Spleen (tissue), 11 donors: ENCODE results near the gene ACADS. TPM values are rescaled to one million over a fixed set of nuclear protein-coding genes. Genes with fewer than 3 reads are reported as not detected.

Source experiments
- DNase-seq: peaks from one replicate; pipeline ENCODE4 v3.0.0-alpha.2; 2020
- H3K27ac ChIP-seq, 8 donors: fragments of 200-600 bp; sonication (generic) in 7 of 8; 1 replicate in 4 of 8; 2 replicates in 4 of 8; pipeline versions ENCODE4 v1.5.0 to v1.8.0; 2016 to 2021; ENCODE audit warnings: inconsistent platforms in 4 of 8, mild to moderate bottlenecking in 4 of 8, moderate library complexity in 1 of 8
- H3K27me3 ChIP-seq, 7 donors: fragments of 200-600 bp; sonication (generic) in 6 of 7; replicated peaks in 1 of 7; 1 replicate in 4 of 7; 2 replicates in 3 of 7; pipeline versions ENCODE4 v1.5.0 to v1.8.0; 2016 to 2021; ENCODE audit warnings: inconsistent platforms in 3 of 7, mild to moderate bottlenecking in 1 of 7
- H3K36me3 ChIP-seq, 6 donors: fragments of 200-600 bp; sonication (generic) in 5 of 6; 1 replicate in 4 of 6; 2 replicates in 2 of 6; pipeline versions ENCODE4 v1.5.0 to v1.8.0; 2016 to 2021; ENCODE audit warnings: inconsistent platforms in 2 of 6
- H3K4me1 ChIP-seq, 6 donors: fragments of 200-600 bp; sonication (generic) in 5 of 6; 1 replicate in 3 of 6; 2 replicates in 3 of 6; pipeline versions ENCODE4 v1.5.0 to v1.8.0; 2016 to 2021; ENCODE audit warnings: inconsistent platforms in 3 of 6
- H3K4me3 ChIP-seq, 8 donors: fragments of 200-600 bp; sonication (generic) in 7 of 8; 1 replicate in 4 of 8; 2 replicates in 4 of 8; pipeline versions ENCODE4 v1.5.0 to v1.8.0; 2016 to 2021; ENCODE audit warnings: inconsistent platforms in 4 of 8, mild to moderate bottlenecking in 4 of 8, moderate library complexity in 2 of 8
- H3K9me3 ChIP-seq, 8 donors: fragments of 200-600 bp; sonication (generic) in 7 of 8; 1 replicate in 4 of 8; 2 replicates in 4 of 8; pipeline versions ENCODE4 v1.5.0 to v1.8.0; 2016 to 2021; ENCODE audit warnings: inconsistent platforms in 4 of 8
- CTCF ChIP-seq, 11 experiments: fragments of 200-600 bp in 7 of 11; fragments of 450-650 bp in 4 of 11; sonication (generic) in 4 of 11; IDR thresholded peaks in 8 of 11; conservative IDR thresholded peaks in 3 of 11; 1 replicate in 7 of 11; 2 replicates in 4 of 11; pipeline versions ENCODE4 v1.4.0 to v1.8.0; 2016 to 2021; ENCODE audit warnings: antibody characterized with exemption in 11 of 11, inconsistent platforms in 4 of 11, mild to moderate bottlenecking in 1 of 11
- POLR2A ChIP-seq, 3 donors: fragments of 450-650 bp; IDR thresholded peaks; one replicate each; pipeline ENCODE4 v1.5.1; 2017; ENCODE audit warnings: antibody characterized with exemption in 3 of 3, mild to moderate bottlenecking in 1 of 3
- POLR2AphosphoS5 ChIP-seq, 3 donors: sonication (generic); formaldehyde crosslinking; IDR thresholded peaks; one replicate each; pipeline ENCODE4 v1.5.1; 2017; ENCODE audit warnings: antibody characterized with exemption in 3 of 3
- WGBS, 5 donors: extraction: QIAGEN DNeasy Blood & Tissue Kit in 3 of 5; methylation state at CpG; one replicate each; pipeline versions ENCODE4 v1.1.5 to v1.1.7; 2013 to 2018; 5-methylcytosine and 5-hydroxymethylcytosine counted together
- intact Hi-C: fragments of 100-400 bp; cut with DNase I; formaldehyde crosslinking; loops from one replicate; pipeline ENCODE4 v1.15.0; 2023; ENCODE audit warnings: low total_unique reads
- polyA plus RNA-seq, 3 donors: library from polyadenylated mRNA; stranded (reverse); fragments of 200-250 nt; gene quantifications; one replicate each; pipeline ENCODE4 v1.2.1, GENCODE V29; 2013
- total RNA-seq, 7 donors: library from RNA; depleted of rRNA in 3 of 7; stranded (reverse); fragments of >200 nt in 3 of 7; fragmentation: NEBNext Ultra II Directional in 4 of 7; extraction: Animal tissue kit (Norgen Biotek cat#: 25700) in 4 of 7; gene quantifications; one replicate each; pipeline versions ENCODE4 v1.1.0 to v1.2.1, GENCODE V29; 2016 to 2021
- donor health status: healthy with polysubstance abuse.
- donor health status: DM: no; HTN: no; CAD: no; lungs with moderate emphysema.
- donor health status: DM: no; HTN: no; CAD: no.
- donor health status: Bipolar disorder and iron deficiency.
- donor health status: healthy.
- donor health status: DM: no; HTN: no; CAD: no.
- donor health status: DM: yes; HTN: yes; CAD: no.

Gene ACADS
- total and polyA plus RNA-seq, 10 donors = 21.2 to 66.4 (median 37.6) TPM

DNA sequence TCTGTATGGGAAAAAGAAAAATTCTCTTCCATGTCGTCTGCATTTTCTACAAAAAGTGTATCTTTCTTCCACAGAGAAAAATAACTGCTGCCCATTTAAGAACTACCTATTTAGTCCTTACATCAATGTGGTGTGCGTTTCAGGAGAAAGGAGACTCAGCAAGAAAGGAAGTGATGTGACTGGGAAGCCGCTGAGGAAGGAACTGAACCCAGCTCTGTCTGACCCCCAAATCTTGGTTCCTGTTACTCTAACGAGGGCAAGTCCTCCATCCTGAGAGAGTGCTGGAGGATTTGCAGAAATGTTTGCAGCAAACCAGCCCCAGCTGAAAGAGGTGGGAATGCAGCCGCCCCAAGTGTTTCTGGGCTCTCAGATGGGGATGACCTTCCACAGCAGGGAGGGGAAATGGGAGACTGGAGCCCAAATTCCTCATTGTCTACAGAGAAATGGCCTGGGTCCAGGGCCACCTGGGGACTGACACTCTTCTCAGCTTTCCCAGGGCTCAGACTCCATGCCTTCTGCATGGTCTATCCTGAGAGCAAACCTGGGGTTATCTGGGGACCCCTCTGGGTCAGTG lies 45.4 kb upstream of the ACADS start:
- no peak for TF ChIP-seq POLR2AphosphoS5 (IDR thresholded peaks at IDR 0.05)
- TF ChIP-seq CTCF (IDR thresholded peaks at IDR 0.05 in 8 of 11, conservative IDR thresholded peaks at IDR 0.05 in 3 of 11) = no peak
- TF ChIP-seq POLR2A (IDR thresholded peaks at IDR 0.05) = no peak
- WGBS, 5 donors = 29 to 41% (median 33%) methylated on average over 5 of the region's 5 CpGs
- H3K36me3 ChIP-seq = no peaks in the 10 kb centered on the region
- no peak for DNase-seq
- no peaks in the 10 kb centered on the region for H3K27me3 ChIP-seq
- H3K9me3 ChIP-seq = no peaks in the 10 kb centered on the region
- intact Hi-C loops = no loop called here
- H3K27ac ChIP-seq = peak overlapping the region in 5 of 8 donors; percentile 3 to 39 (median 10)
- H3K4me1 ChIP-seq = peaks cover 8 to 57% (median 39%) of the 10 kb centered on the region in 6 donors
- no peak overlapping the region for H3K4me3 ChIP-seq

GRCh38 chr12:120684523-120684932 lies 41.1 kb upstream of the ACADS start:
- Histone ChIP-seq H3K27ac (peak overlapping the region in 7 of 8 donors; percentile 6 to 96 (median 92)), H3K4me3 (no peak overlapping the region), H3K36me3 (no peaks in the 10 kb centered on the region), H3K9me3 (no peaks in the 10 kb centered on the region), H3K4me1 (peaks cover 28 to 60% (median 52%) of the 10 kb centered on the region in 6 donors), H3K27me3 (no peaks in the 10 kb centered on the region)
- intact Hi-C loops = no loop called here
- TF ChIP-seq POLR2AphosphoS5 (IDR thresholded peaks at IDR 0.05) (no peak), POLR2A (IDR thresholded peaks at IDR 0.05) (no peak), CTCF (IDR thresholded peaks at IDR 0.05 in 8 of 11, conservative IDR thresholded peaks at IDR 0.05 in 3 of 11) (no peak)
- DNase-seq = no peak
- 57 to 73% (median 60%) methylated on average over 8 of the region's 8 CpGs for WGBS, 5 donors

DNA sequence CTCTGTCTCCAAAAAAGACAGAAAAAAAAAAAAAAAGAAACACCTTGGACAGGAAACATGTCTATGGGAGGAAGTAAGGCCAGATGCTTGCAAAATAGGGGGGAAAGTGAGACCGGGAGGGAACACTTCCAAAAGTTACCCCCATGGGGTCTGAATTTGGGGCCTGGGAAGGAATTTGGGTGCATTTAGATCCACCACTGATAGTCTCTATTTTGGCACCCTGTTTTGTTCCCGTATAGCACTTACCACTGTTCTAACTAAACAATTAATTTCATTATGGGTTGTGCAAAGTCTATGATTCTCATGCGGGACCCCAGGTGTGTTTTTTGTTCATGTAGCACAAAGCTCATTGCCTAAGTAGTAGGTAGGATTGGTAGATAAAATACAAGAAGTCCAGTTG lies 40.1 kb upstream of the ACADS start:
- Histone ChIP-seq H3K27me3 (no peaks in the 10 kb centered on the region), H3K27ac (peak overlapping the region in 6 of 8 donors; percentile 43 to 96 (median 93)), H3K4me1 (peaks cover 32 to 60% (median 52%) of the 10 kb centered on the region in 6 donors), H3K36me3 (no peaks in the 10 kb centered on the region), H3K4me3 (peak overlapping the region in 3 of 8 donors; percentile 82 to 98 (median 91)), H3K9me3 (no peaks in the 10 kb centered on the region)
- no peak for TF ChIP-seq POLR2A (IDR thresholded peaks at IDR 0.05)
- no peak for TF ChIP-seq CTCF (IDR thresholded peaks at IDR 0.05 in 8 of 11, conservative IDR thresholded peaks at IDR 0.05 in 3 of 11)
- DNase-seq = no peak
- intact Hi-C loops = no loop called here
- 33 to 54% (median 42%) methylated on average over 3 of the region's 3 CpGs for WGBS, 5 donors

- H3K4me1 ChIP-seq = peaks cover 34 to 63% (median 57%) of the 10 kb centered on the region in 6 donors
- no peaks in the 10 kb centered on the region for H3K9me3 ChIP-seq
- peak overlapping the region; percentile 81 to 98 (median 95) for H3K4me3 ChIP-seq
- H3K36me3 ChIP-seq = no peaks in the 10 kb centered on the region
- H3K27ac ChIP-seq = peak overlapping the region; percentile 86 to 96 (median 93)
- intact Hi-C loops = no loop called here
- DNase-seq = peak; percentile 99
- WGBS, 5 donors = 0 to 1% (median 1%) methylated on average over 44 to 46 of the region's 46 CpGs
- TF ChIP-seq POLR2A (IDR thresholded peaks at IDR 0.05) (peak in 1 of 3 donors; percentile 63), CTCF (IDR thresholded peaks at IDR 0.05 in 8 of 11, conservative IDR thresholded peaks at IDR 0.05 in 3 of 11) (no peak), POLR2AphosphoS5 (IDR thresholded peaks at IDR 0.05) (peak; percentile 45 to 79 (median 70))
- H3K27me3 ChIP-seq = no peaks in the 10 kb centered on the region
Measured at GRCh38 chr12:120686151-120686689, 39.4 kb upstream of the ACADS start.
